ENCODE measurements around the gene ISX. TPM values are rescaled to one million over a fixed set of nuclear protein-coding genes. Genes with fewer than 3 reads are reported as not detected.

ISX gene
- not detected in 2 replicates for total RNA-seq

DNA sequence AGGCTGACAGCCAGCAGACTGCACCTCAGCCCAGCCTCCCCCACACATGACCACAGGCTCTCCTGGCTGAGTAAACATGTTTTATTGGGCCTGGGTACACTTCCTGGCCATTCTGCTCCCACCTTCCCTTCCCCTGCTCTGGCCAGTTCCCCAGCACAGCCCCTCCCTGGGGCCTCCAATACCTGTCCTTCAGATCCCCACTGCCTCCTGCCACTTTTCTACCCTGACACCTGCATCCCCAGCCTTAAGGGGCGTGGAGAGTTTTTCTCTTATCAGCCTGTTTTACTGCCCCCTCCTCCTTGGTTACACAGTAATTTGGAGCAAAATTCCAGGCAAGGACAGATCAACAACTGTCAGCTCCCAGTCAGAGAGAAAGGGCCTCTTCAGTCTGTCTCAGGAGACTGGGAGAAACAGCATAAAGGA, at the start of gene ISX:
Gene ISX (plus strand): TSS at position 363 of the 423 bp plus-strand sequence. CDS start 930 bp downstream, outside the sequence.

Other genes starting within 250 kb of the ISX start
- gene HMGXB4, start 191.3 kb downstream of the ISX start, total RNA-seq = 15.7 and 26.2 TPM in 2 replicates
- 26.2 and 62.9 TPM in 2 replicates for gene TOM1, start 233.7 kb downstream of the ISX start, total RNA-seq

Measured in smooth muscle cell of trachea (primary cell).